ENCODE results near the gene SLC9C1. TPM values are rescaled to one million over a fixed set of nuclear protein-coding genes. Genes with fewer than 3 reads are reported as not detected.

The SLC9C1 gene
- 2.2 TPM in 1 of 2 replicates, not detected in the other for total RNA-seq

DNA sequence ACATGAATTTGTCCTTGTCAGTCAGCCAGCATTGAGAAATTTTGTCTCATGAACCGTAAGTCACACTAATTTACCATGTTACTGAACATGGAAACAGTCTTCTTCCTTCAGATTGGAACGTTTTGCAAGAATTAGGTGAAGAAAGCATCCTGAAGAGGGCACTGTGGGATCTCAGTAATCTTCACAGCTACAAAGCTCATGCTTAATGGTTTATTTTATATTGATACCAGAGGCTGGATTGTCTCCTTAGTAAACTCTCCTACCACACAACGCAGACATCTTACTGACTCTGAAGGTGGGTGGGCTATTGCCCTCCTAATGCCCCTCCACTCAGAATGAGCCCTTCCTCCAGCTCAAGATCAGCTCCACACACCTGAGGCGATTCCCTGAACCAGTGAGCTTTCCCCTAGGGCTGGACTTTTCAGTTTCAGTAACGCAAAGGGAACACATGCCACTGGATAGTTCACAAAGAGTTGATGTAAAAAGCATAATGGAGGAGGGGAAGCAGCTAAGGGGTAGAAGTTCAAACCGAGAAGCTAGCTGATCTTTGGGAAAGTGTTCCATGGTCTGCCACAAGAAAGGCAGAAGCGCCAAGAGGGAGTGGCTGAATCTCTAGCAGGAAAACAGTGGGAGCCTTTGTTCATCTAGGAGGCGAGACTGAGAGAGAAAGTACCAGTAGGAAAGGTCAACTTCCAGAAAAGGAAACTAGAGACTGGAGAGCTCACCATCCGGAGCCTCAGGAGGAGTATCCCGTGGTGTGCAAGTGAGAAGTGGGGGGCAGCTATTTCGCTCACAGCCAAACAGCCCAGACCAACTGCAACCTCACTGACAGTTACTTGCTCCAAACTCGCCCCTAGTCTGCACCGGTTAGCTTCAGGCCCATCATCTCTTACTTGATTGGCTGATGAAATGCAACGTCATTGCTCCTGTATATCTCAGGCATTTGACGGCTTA is at the start of gene SLC9C1:
SLC9C1 (minus strand) TSS at position 849 of the 954 bp plus-strand sequence. CDS start 7,425 bp downstream, outside the sequence.
- TF ChIP-seq, protein P1, sequence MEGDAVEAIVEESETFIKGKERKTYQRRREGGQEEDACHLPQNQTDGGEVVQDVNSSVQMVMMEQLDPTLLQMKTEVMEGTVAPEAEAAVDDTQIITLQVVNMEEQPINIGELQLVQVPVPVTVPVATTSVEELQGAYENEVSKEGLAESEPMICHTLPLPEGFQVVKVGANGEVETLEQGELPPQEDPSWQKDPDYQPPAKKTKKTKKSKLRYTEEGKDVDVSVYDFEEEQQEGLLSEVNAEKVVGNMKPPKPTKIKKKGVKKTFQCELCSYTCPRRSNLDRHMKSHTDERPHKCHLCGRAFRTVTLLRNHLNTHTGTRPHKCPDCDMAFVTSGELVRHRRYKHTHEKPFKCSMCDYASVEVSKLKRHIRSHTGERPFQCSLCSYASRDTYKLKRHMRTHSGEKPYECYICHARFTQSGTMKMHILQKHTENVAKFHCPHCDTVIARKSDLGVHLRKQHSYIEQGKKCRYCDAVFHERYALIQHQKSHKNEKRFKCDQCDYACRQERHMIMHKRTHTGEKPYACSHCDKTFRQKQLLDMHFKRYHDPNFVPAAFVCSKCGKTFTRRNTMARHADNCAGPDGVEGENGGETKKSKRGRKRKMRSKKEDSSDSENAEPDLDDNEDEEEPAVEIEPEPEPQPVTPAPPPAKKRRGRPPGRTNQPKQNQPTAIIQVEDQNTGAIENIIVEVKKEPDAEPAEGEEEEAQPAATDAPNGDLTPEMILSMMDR (IDR thresholded peaks at IDR 0.05; ENCODE audit: insufficient read depth, low read length, poor library complexity, severe bottlenecking): peak; percentile 62
- no peaks in the 10 kb centered on the region for H3K27me3 ChIP-seq (ENCODE audit: control insufficient read depth, insufficient read depth, low read length)
- peak within 1 kb of the TSS; percentile 20 for H3K4me3 ChIP-seq (ENCODE audit: low read depth, low read length)
- no peaks in the 10 kb centered on the region for H3K36me3 ChIP-seq (ENCODE audit: control insufficient read depth, insufficient read depth, low read length)
- peak; percentile 31 for DNase-seq (ENCODE audit: low read depth)

DNA sequence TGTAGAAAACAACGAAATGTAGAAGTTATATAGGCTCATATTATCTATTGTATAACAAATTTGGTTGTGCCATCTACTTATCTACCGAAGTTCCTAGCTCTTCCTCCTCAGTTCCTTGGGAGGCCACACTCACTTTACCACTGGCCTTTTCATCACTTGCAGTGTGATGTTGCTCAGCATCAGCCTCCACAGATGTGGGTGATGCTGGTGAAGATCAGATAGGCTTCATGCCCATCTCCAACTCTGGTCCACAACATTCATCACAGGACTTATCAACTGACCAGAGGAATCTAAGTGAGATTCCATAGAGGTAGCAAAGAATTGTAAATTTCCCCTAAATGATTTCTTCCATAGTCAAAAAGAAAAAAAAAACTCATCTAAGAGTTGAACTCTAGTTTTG is 47.4 kb upstream of the SLC9C1 start:
- DNase-seq (ENCODE audit: low read depth): no peak
- TF ChIP-seq, protein P1 (IDR thresholded peaks at IDR 0.05; ENCODE audit: insufficient read depth, low read length, poor library complexity, severe bottlenecking): no peak
- H3K4me3 ChIP-seq (ENCODE audit: low read depth, low read length): no peak overlapping the region
- no peaks in the 10 kb centered on the region for H3K36me3 ChIP-seq (ENCODE audit: control insufficient read depth, insufficient read depth, low read length)
- no peaks in the 10 kb centered on the region for H3K27me3 ChIP-seq (ENCODE audit: control insufficient read depth, insufficient read depth, low read length)

DNA sequence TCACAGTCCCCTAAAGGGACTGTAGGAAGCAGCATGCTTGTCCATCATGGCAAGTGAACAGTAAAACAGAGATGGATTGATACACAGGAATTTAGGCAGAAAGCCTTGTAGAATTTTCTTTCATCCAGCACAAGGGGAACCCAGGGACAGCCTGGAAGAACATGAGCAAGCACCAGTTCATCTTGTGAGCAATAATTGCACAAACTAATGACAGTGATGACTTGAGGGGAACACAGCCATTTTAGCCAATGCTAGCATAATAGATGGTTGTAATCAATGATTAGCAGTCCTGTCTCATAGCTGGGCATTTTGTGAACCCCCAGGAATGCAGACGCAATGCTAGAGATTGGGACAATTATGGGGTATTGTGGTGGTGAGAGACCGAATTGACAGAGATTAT is 45.6 kb upstream of the SLC9C1 start:
- Histone ChIP-seq H3K4me3 (ENCODE audit: low read depth, low read length) (no peak overlapping the region), H3K36me3 (ENCODE audit: control insufficient read depth, insufficient read depth, low read length) (no peaks in the 10 kb centered on the region), H3K27me3 (ENCODE audit: control insufficient read depth, insufficient read depth, low read length) (no peaks in the 10 kb centered on the region)
- no peak for DNase-seq (ENCODE audit: low read depth)
- TF ChIP-seq, protein P1 (IDR thresholded peaks at IDR 0.05; ENCODE audit: insufficient read depth, low read length, poor library complexity, severe bottlenecking): no peak

DNA sequence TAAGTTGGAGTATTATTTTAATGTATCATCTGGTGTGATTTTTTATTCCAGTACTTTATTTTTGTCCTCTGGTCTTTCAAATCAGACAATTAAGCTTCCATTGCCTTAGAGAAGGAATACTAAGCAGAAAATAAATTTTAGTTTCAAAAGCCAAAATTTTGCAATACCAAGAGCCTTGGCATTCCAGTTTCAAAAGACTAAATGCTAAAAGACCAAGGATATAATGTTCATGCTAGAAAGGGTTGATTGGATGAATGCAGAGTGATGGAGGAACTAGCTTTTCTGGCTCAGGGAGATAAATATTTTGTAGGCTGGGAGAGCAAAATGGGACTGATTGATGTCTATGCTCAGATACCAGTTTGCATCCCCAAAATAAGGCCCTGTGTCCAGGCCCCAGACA is 45.1 kb upstream of the SLC9C1 start:
- Histone ChIP-seq H3K36me3 (ENCODE audit: control insufficient read depth, insufficient read depth, low read length) (no peaks in the 10 kb centered on the region), H3K27me3 (ENCODE audit: control insufficient read depth, insufficient read depth, low read length) (no peaks in the 10 kb centered on the region), H3K4me3 (ENCODE audit: low read depth, low read length) (no peak overlapping the region)
- TF ChIP-seq, protein P1 (IDR thresholded peaks at IDR 0.05; ENCODE audit: insufficient read depth, low read length, poor library complexity, severe bottlenecking): no peak
- DNase-seq (ENCODE audit: low read depth): no peak

DNA sequence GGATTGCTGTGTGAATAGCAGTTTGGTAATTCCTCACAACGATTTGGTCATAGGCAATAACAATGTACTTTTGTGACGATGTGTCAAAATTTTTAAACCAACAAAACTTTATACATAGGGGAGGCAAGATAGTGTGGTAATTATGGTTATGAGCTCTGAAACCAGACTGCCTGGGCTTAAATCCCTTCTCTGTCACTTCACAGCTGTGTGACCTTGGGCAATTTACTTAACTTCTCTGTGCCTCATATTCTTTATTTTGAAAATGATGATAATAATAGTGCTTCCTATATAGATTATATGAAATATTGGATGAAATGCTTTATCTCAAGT is 44.7 kb upstream of the SLC9C1 start:
- DNase-seq (ENCODE audit: low read depth): no peak
- no peak overlapping the region for H3K4me3 ChIP-seq (ENCODE audit: low read depth, low read length)
- TF ChIP-seq, protein P1 (IDR thresholded peaks at IDR 0.05; ENCODE audit: insufficient read depth, low read length, poor library complexity, severe bottlenecking): no peak
- H3K36me3 ChIP-seq (ENCODE audit: control insufficient read depth, insufficient read depth, low read length): no peaks in the 10 kb centered on the region
- H3K27me3 ChIP-seq (ENCODE audit: control insufficient read depth, insufficient read depth, low read length): no peaks in the 10 kb centered on the region

All from kidney epithelial cell (primary cell).